Thyroid gland (tissue), 4 donors: ENCODE results near the gene CYP2J2. TPM values are rescaled to one million over a fixed set of nuclear protein-coding genes. Genes with fewer than 3 reads are reported as not detected.
A peak's percentile ranks its signal among the peaks of the same experiment; 100 is the strongest.
"Not testable (repeated sequence)": the region's sequence is repeated elsewhere in the genome, so short reads cannot be mapped to it uniquely, and the experiment has no call there.

Experiments
- DNase-seq, 2 donors: peaks; one replicate each; pipeline ENCODE4 v3.0.0-alpha.2; 2019
- H3K27ac ChIP-seq, 3 donors: fragments of 200-600 bp; sonication (generic); 1 replicate in 2 of 3; 2 replicates in 1 of 3; pipeline ENCODE4 v1.5.1; 2016 to 2019; ENCODE audit warnings: mild to moderate bottlenecking in 1 of 3, moderate library complexity in 1 of 3
- H3K27me3 ChIP-seq: fragments of 200-600 bp; sonication (generic); one replicate; pipeline ENCODE4 v1.5.1; 2019
- H3K36me3 ChIP-seq, 2 donors: fragments of 200-600 bp; sonication (generic); one replicate each; pipeline ENCODE4 v1.5.1; 2016 to 2019
- H3K4me1 ChIP-seq, 2 donors: fragments of 200-600 bp; sonication (generic); one replicate each; pipeline ENCODE4 v1.5.1; 2017 to 2019
- H3K4me3 ChIP-seq, 3 donors: fragments of 200-600 bp; sonication (generic); replicated peaks in 1 of 3; 1 replicate in 2 of 3; 2 replicates in 1 of 3; pipeline ENCODE4 v1.5.1; 2016; ENCODE audit warnings: mild to moderate bottlenecking in 1 of 3
- H3K9me3 ChIP-seq: fragments of 200-600 bp; sonication (generic); one replicate; pipeline ENCODE4 v1.5.1; 2017
- CTCF ChIP-seq, 6 experiments: fragments of 200-600 bp in 3 of 6; fragments of 450-650 bp in 3 of 6; sonication (generic) in 3 of 6; IDR thresholded peaks; one replicate each; pipeline ENCODE4 v1.5.1; 2016 to 2019; ENCODE audit warnings: antibody characterized with exemption in 6 of 6, mild to moderate bottlenecking in 2 of 6, inconsistent platforms in 1 of 6, moderate library complexity in 1 of 6
- POLR2A ChIP-seq, 2 donors: fragments of 450-650 bp; IDR thresholded peaks; one replicate each; pipeline ENCODE4 v1.6.1; 2017; ENCODE audit warnings: antibody characterized with exemption in 2 of 2, mild to moderate bottlenecking in 2 of 2, moderate library complexity in 1 of 2
- WGBS, 2 donors: methylation state at CpG; one replicate each; pipeline ENCODE4 v1.1.5; 2017; 5-methylcytosine and 5-hydroxymethylcytosine counted together
- intact Hi-C: fragments of 100-400 bp; cut with DNase I; formaldehyde crosslinking; loops from one replicate; pipeline ENCODE4 v1.15.1; 2023
- total RNA-seq, 4 donors: library from RNA; depleted of rRNA; stranded (reverse); fragments of >200 nt; gene quantifications; one replicate each; pipeline ENCODE4 v1.2.3, GENCODE V29; 2016

Gene CYP2J2
- total RNA-seq, 4 donors from 2014 or later: 0.33 TPM; not detected in 3

DNA sequence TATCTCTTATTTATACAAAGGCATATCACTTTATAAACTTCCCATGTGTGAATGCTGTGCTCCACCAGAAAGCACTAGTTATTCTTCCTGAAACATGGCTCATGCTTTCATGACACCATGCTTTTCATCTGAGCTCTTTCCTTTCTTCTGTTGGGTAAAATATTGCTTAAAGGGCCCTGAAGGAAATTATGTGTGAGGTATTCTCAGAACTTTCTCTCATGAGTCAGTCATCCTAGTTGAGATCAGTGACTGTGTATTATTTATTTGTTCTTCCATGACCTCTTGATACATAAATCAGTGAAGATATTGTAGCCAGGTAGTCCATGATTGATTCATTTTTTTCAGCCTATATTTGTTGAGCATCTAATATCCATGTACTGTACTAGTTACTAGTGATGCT is 54.8 kb downstream of the CYP2J2 start:
- H3K27ac ChIP-seq: no peak overlapping the region
- H3K4me3 ChIP-seq: no peak overlapping the region
- H3K27me3 ChIP-seq: no peaks in the 10 kb centered on the region
- no peaks in the 10 kb centered on the region for H3K9me3 ChIP-seq
- intact Hi-C loops: no loop called here
- peaks cover 0 to 4% of the 10 kb centered on the region in 2 donors for H3K36me3 ChIP-seq
- H3K4me1 ChIP-seq: no peaks in the 10 kb centered on the region
- TF ChIP-seq POLR2A (IDR thresholded peaks at IDR 0.05) (no peak), CTCF (IDR thresholded peaks at IDR 0.05) (no peak)
- DNase-seq: no peak

GRCh38 chr1:59866462-59866861 is 60.1 kb downstream of the CYP2J2 start:
- Histone ChIP-seq H3K27me3 (no peaks in the 10 kb centered on the region), H3K4me3 (no peak overlapping the region), H3K36me3 (peaks cover 0 to 10% of the 10 kb centered on the region in 2 donors), H3K9me3 (no peaks in the 10 kb centered on the region), H3K27ac (no peak overlapping the region), H3K4me1 (no peaks in the 10 kb centered on the region)
- TF ChIP-seq POLR2A (IDR thresholded peaks at IDR 0.05): no peak
- TF ChIP-seq CTCF (IDR thresholded peaks at IDR 0.05): no peak
- WGBS, 2 donors: 95 to 97% methylated on average over 2 of the region's 2 CpGs
- intact Hi-C loops: no loop called here
- no peak for DNase-seq

GRCh38 chr1:59857679-59858354 is 68.8 kb downstream of the CYP2J2 start:
- Histone ChIP-seq H3K9me3 (no peaks in the 10 kb centered on the region), H3K4me1 (peaks cover 8 to 9% of the 10 kb centered on the region in 2 donors), H3K27ac (peak overlapping the region in 1 of 3 donors; percentile 58), H3K27me3 (no peaks in the 10 kb centered on the region), H3K4me3 (no peak overlapping the region), H3K36me3 (no peaks in the 10 kb centered on the region)
- no peak for DNase-seq
- 92% methylated on average over 5 of the region's 5 CpGs for WGBS, 2 donors
- TF ChIP-seq CTCF (IDR thresholded peaks at IDR 0.05) (no peak), POLR2A (IDR thresholded peaks at IDR 0.05) (no peak)
- intact Hi-C loops: no loop called here

DNA sequence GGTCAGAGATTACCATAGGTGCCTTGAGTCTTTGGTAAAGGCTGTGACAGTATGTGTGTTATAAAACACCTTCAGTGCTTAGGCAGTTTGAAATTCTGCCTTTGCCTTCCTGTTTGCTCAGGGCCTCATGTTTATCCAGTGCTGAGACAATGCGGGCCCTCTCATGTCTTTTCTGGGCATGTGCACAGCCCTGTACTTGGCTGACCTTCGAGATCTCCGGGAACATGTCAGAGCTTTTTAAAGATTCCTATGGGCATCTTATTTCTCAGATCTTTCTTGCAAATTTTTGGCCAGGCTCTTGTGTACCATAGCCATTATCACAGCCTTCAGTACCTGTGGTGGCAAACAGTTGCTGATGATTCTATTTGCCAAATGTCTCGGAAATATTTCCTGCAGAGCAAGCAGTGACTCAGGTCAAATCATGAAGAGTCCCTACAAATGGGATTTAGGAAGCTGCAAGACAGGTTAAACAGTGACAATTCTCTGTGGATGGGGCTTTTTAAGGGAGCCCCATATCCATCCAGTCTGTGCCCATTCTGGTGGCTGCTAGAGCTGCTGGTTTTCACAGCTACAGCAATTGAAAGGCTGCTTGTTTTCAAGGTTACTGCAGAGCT is 69.7 kb downstream of the CYP2J2 start:
- Histone ChIP-seq H3K4me3 (no peak overlapping the region), H3K36me3 (no peaks in the 10 kb centered on the region), H3K9me3 (no peaks in the 10 kb centered on the region), H3K27me3 (no peaks in the 10 kb centered on the region), H3K4me1 (peaks cover 8 to 9% of the 10 kb centered on the region in 2 donors), H3K27ac (peak overlapping the region in 2 of 3 donors; percentile 16 to 58)
- TF ChIP-seq CTCF (IDR thresholded peaks at IDR 0.05): no peak
- TF ChIP-seq POLR2A (IDR thresholded peaks at IDR 0.05): no peak
- intact Hi-C loops: no loop called here
- peak; percentile 52 to 69 for DNase-seq
- 50 to 52% methylated on average over 4 of the region's 4 CpGs for WGBS, 2 donors

DNA sequence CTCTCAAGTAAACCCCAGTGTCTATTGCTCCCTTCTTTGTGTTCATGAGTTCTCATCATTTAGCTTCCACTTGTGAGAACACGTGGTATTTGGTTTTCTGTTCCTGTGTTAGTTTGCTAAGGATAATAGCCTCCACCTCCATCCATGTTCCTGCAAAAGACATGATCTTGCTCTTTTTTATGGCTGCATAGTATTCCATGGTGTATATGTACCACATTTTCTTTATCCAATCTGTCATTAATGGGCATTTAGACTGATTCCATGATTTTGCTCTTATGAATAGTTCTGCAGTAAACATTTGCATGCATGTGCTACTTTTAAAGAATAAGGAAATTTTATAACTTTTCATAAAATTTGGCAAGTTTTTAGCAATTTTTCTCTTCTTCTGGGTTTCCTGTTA is 71.3 kb downstream of the CYP2J2 start:
- H3K4me3 ChIP-seq, H3K9me3 ChIP-seq, H3K27ac ChIP-seq, intact Hi-C loops, H3K4me1 ChIP-seq, DNase-seq, H3K36me3 ChIP-seq, H3K27me3 ChIP-seq: not testable (repeated sequence)
- 98 to 100% methylated on average over 1 of the region's 1 CpG for WGBS, 2 donors
